H9 (cell line): ENCODE data around the gene TGM2. TPM values are rescaled to one million over a fixed set of nuclear protein-coding genes. Genes with fewer than 3 reads are reported as not detected.

ENCODE experiments used
- DNase-seq: peaks from one replicate; pipeline ENCODE4 v3.0.0-alpha.2; 2017
- H2AFZ ChIP-seq: one replicate; pipeline ENCODE4 v1.6.1; 2013; ENCODE audit warnings: mild to moderate bottlenecking, low read length, control low read depth, moderate library complexity
- H2AK5ac ChIP-seq: 2 replicates; pipeline ENCODE4 v1.6.1; 2013; ENCODE audit warnings: low read length, control low read depth, mixed read lengths; ENCODE audit not compliant: insufficient read length
- H2BK120ac ChIP-seq: one replicate; pipeline ENCODE4 v1.6.1; 2013; ENCODE audit warnings: low read depth, mild to moderate bottlenecking, low read length, control low read depth, inconsistent platforms; ENCODE audit not compliant: poor library complexity, severe bottlenecking
- H2BK12ac ChIP-seq: 2 replicates; pipeline ENCODE4 v1.6.1; 2013; ENCODE audit warnings: low read length, control low read depth, mixed read lengths, low read depth; ENCODE audit not compliant: insufficient read length
- H2BK15ac ChIP-seq: 2 replicates; pipeline ENCODE4 v1.6.1; 2013; ENCODE audit warnings: low read depth, low read length, control low read depth
- H2BK20ac ChIP-seq: one replicate; pipeline ENCODE4 v1.6.1; 2013; ENCODE audit warnings: low read depth, mild to moderate bottlenecking, low read length, control low read depth, inconsistent platforms; ENCODE audit not compliant: poor library complexity, severe bottlenecking
- H2BK5ac ChIP-seq: 2 replicates; pipeline ENCODE4 v1.6.1; 2013; ENCODE audit warnings: low read length, control low read depth, mixed read lengths; ENCODE audit not compliant: insufficient read length
- H3K14ac ChIP-seq: 2 replicates; pipeline ENCODE4 v1.6.1; 2013; ENCODE audit warnings: low read length, control low read depth; ENCODE audit not compliant: insufficient read depth
- H3K18ac ChIP-seq: 2 replicates; pipeline ENCODE4 v1.6.1; 2013; ENCODE audit warnings: low read depth, mild to moderate bottlenecking, mixed read lengths, low read length, control low read depth; ENCODE audit not compliant: insufficient read length
- H3K23ac ChIP-seq: 2 replicates; pipeline ENCODE4 v1.6.1; 2013; ENCODE audit warnings: low read length, control low read depth, mixed read lengths, low read depth; ENCODE audit not compliant: insufficient read length
- H3K23me2 ChIP-seq: 2 replicates; pipeline ENCODE4 v1.6.1; 2013; ENCODE audit warnings: low read depth, mild to moderate bottlenecking, mixed read lengths, low read length, control low read depth; ENCODE audit not compliant: insufficient read length, poor library complexity, severe bottlenecking
- H3K27ac ChIP-seq: 2 replicates; pipeline ENCODE4 v1.5.1; 2013; ENCODE audit warnings: low read length, control low read depth, mixed read lengths, low read depth; ENCODE audit not compliant: insufficient read length
- H3K27me3 ChIP-seq: 2 replicates; pipeline ENCODE4 v1.6.1; 2013; ENCODE audit warnings: low read length, control low read depth, inconsistent platforms; ENCODE audit not compliant: insufficient read depth
- H3K4ac ChIP-seq: 2 replicates; pipeline ENCODE4 v1.6.1; 2013; ENCODE audit warnings: low read depth, mild to moderate bottlenecking, control low read depth, inconsistent platforms, low read length, moderate library complexity
- H3K4me1 ChIP-seq: 2 replicates; pipeline ENCODE4 v1.6.1; 2013; ENCODE audit warnings: low read length, control low read depth, inconsistent platforms; ENCODE audit not compliant: insufficient read depth
- H3K4me2 ChIP-seq: 2 replicates; pipeline ENCODE4 v1.6.1; 2013; ENCODE audit warnings: low read length, control low read depth, mixed read lengths; ENCODE audit not compliant: insufficient read length, insufficient read depth
- H3K56ac ChIP-seq: 2 replicates; pipeline ENCODE4 v1.6.1; 2013; ENCODE audit warnings: low read depth, mild to moderate bottlenecking, mixed read lengths, low read length, control low read depth; ENCODE audit not compliant: insufficient read length
- H3K79me1 ChIP-seq: 2 replicates; pipeline ENCODE4 v1.6.1; 2013; ENCODE audit warnings: low read depth, mild to moderate bottlenecking, moderate library complexity, low read length, control low read depth, inconsistent platforms; ENCODE audit not compliant: insufficient read depth, poor library complexity, severe bottlenecking
- H3K79me2 ChIP-seq: 2 replicates; pipeline ENCODE4 v1.6.1; 2013; ENCODE audit warnings: low read length, control low read depth, inconsistent platforms; ENCODE audit not compliant: insufficient read depth
- H3K9ac ChIP-seq: 2 replicates; pipeline ENCODE4 v1.6.1; 2013; ENCODE audit warnings: low read length, control low read depth, mixed read lengths; ENCODE audit not compliant: insufficient read length; ENCODE audit errors: extremely low read depth
- H3K9me3 ChIP-seq: one replicate; pipeline ENCODE4 v1.6.1; 2013; ENCODE audit warnings: low read depth, low read length, inconsistent platforms; ENCODE audit not compliant: control insufficient read depth
- H3T11ph ChIP-seq: one replicate; pipeline ENCODE4 v1.6.1; 2013; ENCODE audit warnings: mild to moderate bottlenecking, low read length, control low read depth, inconsistent platforms
- H4K20me1 ChIP-seq: one replicate; pipeline ENCODE4 v1.6.1; 2013; ENCODE audit not compliant: control insufficient read depth, insufficient read length, insufficient read depth
- H4K5ac ChIP-seq: 2 replicates; pipeline ENCODE4 v1.6.1; 2013; ENCODE audit warnings: low read depth, mild to moderate bottlenecking, mixed read lengths, low read length, control low read depth; ENCODE audit not compliant: insufficient read length
- H4K8ac ChIP-seq: replicated peaks from 2 replicates; pipeline ENCODE4 v1.6.1; 2013; ENCODE audit warnings: low read length, control low read depth, mixed read lengths, low read depth; ENCODE audit not compliant: insufficient read length
- H4K91ac ChIP-seq: 2 replicates; pipeline ENCODE4 v1.6.1; 2013; ENCODE audit warnings: low read depth, mild to moderate bottlenecking, moderate library complexity, mixed read lengths, low read length, control low read depth; ENCODE audit not compliant: insufficient read length
- H3K27ac Mint-ChIP-seq, 3 experiments: 2 replicates in 2 of 3; 3 replicates in 1 of 3; pipeline ENCODE4 v1.8.0; 2020 to 2021; ENCODE audit warnings: mixed read lengths in 3 of 3, mild to moderate bottlenecking in 1 of 3, moderate library complexity in 1 of 3
- H3K27me3 Mint-ChIP-seq: 2 replicates; pipeline ENCODE4 v1.8.0; 2021; ENCODE audit warnings: low read depth, mild to moderate bottlenecking, moderate library complexity, mixed read lengths
- H3K36me3 Mint-ChIP-seq, 3 experiments: 2 replicates in 2 of 3; 3 replicates in 1 of 3; pipeline ENCODE4 v1.8.0; 2020 to 2021; ENCODE audit warnings: low read depth in 3 of 3, mixed read lengths in 3 of 3; ENCODE audit not compliant: insufficient read depth in 1 of 3
- H3K4me1 Mint-ChIP-seq, 2 experiments: 2 replicates each; pipeline ENCODE4 v1.8.0; 2020; ENCODE audit warnings: mixed read lengths in 2 of 2
- H3K4me3 Mint-ChIP-seq, 2 experiments: 2 replicates in 1 of 2; 3 replicates in 1 of 2; pipeline ENCODE4 v1.8.0; 2020 to 2021; ENCODE audit warnings: mild to moderate bottlenecking in 2 of 2, mixed read lengths in 2 of 2, moderate library complexity in 1 of 2
- H3K9me3 Mint-ChIP-seq, 2 experiments: 2 replicates in 1 of 2; 3 replicates in 1 of 2; pipeline ENCODE4 v1.8.0; 2020; ENCODE audit warnings: mild to moderate bottlenecking in 2 of 2, mixed read lengths in 2 of 2, moderate library complexity in 1 of 2
- WGBS: extraction: QIAGEN DNeasy Blood & Tissue Kit; methylation state at CpG from one replicate; pipeline ENCODE4 v1.1.7; 2013; ENCODE audit warnings: missing lambda C conversion rate, low lambda C conversion rate, mixed read lengths; ENCODE audit not compliant: insufficient read length; ENCODE audit errors: extremely low coverage; 5-methylcytosine and 5-hydroxymethylcytosine counted together
- total RNA-seq: library from RNA; stranded (reverse); gene quantifications from 2 replicates; pipeline ENCODE4 v1.2.1, GENCODE V29; 2021
- TF ChIP-seq, protein P1 (sequence below): fragments of 200-600 bp; sonication (generic); conservative IDR thresholded peaks from 3 replicates; pipeline ENCODE4 v1.8.0; 2021; ENCODE audit warnings: antibody characterized with exemption, mild to moderate bottlenecking

TGM2 gene
- total RNA-seq, 1 experiment from 2014 or later: 1.1 TPM

GRCh38 chr20:38175304-38176180 is 10.5 kb upstream of the TGM2 start:
- Histone ChIP-seq H2BK120ac (no peak overlapping the region), H2AK5ac (no peak overlapping the region), H3K23ac (no peak overlapping the region), H3T11ph (no peak overlapping the region), H3K9ac (no peak overlapping the region), H3K27me3 (no peaks in the 10 kb centered on the region), H3K27ac (no peak overlapping the region), H2BK5ac (no peak overlapping the region), H2BK12ac (no peak overlapping the region), H4K91ac (no peak overlapping the region), H3K4ac (no peak overlapping the region), H3K79me1 (no peaks in the 10 kb centered on the region), H4K8ac (no peak overlapping the region), H3K9me3 (no peaks in the 10 kb centered on the region), H2BK20ac (no peak overlapping the region), H3K4me1 (no peaks in the 10 kb centered on the region), H3K23me2 (no peaks in the 10 kb centered on the region), H3K14ac (no peak overlapping the region), H4K5ac (no peak overlapping the region), H3K56ac (no peak overlapping the region), H4K20me1 (no peaks in the 10 kb centered on the region), H2BK15ac (no peak overlapping the region), H3K79me2 (no peaks in the 10 kb centered on the region), H3K18ac (no peak overlapping the region), H3K4me2 (no peak overlapping the region), H2AFZ (no peak overlapping the region)
- Mint-ChIP-seq H3K4me3 (no peak overlapping the region), H3K4me1 (peaks cover 3 to 17% of the 10 kb centered on the region in 2 experiments; a peak in 2 of 4 replicates), H3K27ac (no peak overlapping the region), H3K36me3 (no peaks in the 10 kb centered on the region), H3K9me3 (no peaks in the 10 kb centered on the region), H3K27me3 (no peaks in the 10 kb centered on the region)
- no peak for DNase-seq
- TF ChIP-seq, protein P1, sequence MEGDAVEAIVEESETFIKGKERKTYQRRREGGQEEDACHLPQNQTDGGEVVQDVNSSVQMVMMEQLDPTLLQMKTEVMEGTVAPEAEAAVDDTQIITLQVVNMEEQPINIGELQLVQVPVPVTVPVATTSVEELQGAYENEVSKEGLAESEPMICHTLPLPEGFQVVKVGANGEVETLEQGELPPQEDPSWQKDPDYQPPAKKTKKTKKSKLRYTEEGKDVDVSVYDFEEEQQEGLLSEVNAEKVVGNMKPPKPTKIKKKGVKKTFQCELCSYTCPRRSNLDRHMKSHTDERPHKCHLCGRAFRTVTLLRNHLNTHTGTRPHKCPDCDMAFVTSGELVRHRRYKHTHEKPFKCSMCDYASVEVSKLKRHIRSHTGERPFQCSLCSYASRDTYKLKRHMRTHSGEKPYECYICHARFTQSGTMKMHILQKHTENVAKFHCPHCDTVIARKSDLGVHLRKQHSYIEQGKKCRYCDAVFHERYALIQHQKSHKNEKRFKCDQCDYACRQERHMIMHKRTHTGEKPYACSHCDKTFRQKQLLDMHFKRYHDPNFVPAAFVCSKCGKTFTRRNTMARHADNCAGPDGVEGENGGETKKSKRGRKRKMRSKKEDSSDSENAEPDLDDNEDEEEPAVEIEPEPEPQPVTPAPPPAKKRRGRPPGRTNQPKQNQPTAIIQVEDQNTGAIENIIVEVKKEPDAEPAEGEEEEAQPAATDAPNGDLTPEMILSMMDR: no peak
- WGBS: no CpG with 5 or more reads among the region's 16 CpGs
